ENCODE measurements around the gene PRAME. TPM values are rescaled to one million over a fixed set of nuclear protein-coding genes. Genes with fewer than 3 reads are reported as not detected.
A peak's percentile ranks its signal among the peaks of the same experiment; 100 is the strongest.

The PRAME gene
- total RNA-seq, 1 donor from 2014 or later = not detected

DNA sequence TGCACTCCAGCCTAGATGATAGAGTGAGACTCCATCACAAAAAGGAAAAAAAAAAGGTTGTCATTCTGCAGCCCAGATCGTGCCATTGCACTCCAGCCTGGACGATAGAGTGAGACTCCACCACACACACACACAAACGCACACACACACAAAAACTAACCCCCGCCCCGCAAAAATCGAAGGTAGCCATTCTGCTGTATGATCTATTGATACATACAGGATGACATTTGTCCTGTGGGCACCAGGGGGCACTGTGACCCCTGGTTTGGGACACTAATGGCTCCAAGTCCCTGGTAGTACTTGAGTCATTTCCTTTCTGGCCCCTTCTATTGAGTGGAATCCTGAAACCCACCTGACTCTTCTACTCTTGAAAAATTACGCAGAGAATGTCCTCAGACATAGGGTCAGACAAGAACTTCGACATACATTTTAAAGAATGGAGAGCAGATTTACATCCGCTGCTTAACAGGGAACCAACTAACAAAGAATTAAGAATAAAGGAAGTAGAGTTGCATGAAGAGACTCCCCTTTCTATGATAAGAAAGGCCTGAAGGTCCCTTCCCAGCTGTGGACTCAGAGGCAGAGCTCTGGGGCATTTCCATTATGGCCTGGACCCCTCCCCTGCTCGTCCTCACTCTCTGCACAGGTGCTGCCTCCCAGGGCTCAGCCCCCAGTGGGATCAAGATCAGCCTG lies 35.0 kb upstream of the PRAME start:
- TF ChIP-seq CTCF (IDR thresholded peaks at IDR 0.05) = peak; percentile 68
- Mint-ChIP-seq H3K27ac (ENCODE audit: unreplicated experiment) (no peak overlapping the region), H3K27me3 (ENCODE audit: unreplicated experiment) (peaks cover 31% of the 10 kb centered on the region), H3K9me3 (ENCODE audit: unreplicated experiment) (no peaks in the 10 kb centered on the region), H3K4me3 (ENCODE audit: unreplicated experiment) (no peak overlapping the region), H3K36me3 (ENCODE audit: unreplicated experiment) (no peaks in the 10 kb centered on the region), H3K4me1 (ENCODE audit: unreplicated experiment) (no peaks in the 10 kb centered on the region)
- peak; percentile 56 for DNase-seq (ENCODE audit: extremely low spot score, unreplicated experiment)

- Mint-ChIP-seq H3K9me3 (ENCODE audit: unreplicated experiment) (no peaks in the 10 kb centered on the region), H3K4me1 (ENCODE audit: unreplicated experiment) (no peaks in the 10 kb centered on the region), H3K4me3 (ENCODE audit: unreplicated experiment) (no peak overlapping the region), H3K27ac (ENCODE audit: unreplicated experiment) (no peak overlapping the region), H3K36me3 (ENCODE audit: unreplicated experiment) (no peaks in the 10 kb centered on the region), H3K27me3 (ENCODE audit: unreplicated experiment) (peaks cover 40% of the 10 kb centered on the region)
- no peak for DNase-seq (ENCODE audit: extremely low spot score, unreplicated experiment)
- TF ChIP-seq CTCF (IDR thresholded peaks at IDR 0.05) = no peak
These were observed 34.2 kb upstream of the PRAME start for GRCh38 chr22:22593250-22593649.

DNA sequence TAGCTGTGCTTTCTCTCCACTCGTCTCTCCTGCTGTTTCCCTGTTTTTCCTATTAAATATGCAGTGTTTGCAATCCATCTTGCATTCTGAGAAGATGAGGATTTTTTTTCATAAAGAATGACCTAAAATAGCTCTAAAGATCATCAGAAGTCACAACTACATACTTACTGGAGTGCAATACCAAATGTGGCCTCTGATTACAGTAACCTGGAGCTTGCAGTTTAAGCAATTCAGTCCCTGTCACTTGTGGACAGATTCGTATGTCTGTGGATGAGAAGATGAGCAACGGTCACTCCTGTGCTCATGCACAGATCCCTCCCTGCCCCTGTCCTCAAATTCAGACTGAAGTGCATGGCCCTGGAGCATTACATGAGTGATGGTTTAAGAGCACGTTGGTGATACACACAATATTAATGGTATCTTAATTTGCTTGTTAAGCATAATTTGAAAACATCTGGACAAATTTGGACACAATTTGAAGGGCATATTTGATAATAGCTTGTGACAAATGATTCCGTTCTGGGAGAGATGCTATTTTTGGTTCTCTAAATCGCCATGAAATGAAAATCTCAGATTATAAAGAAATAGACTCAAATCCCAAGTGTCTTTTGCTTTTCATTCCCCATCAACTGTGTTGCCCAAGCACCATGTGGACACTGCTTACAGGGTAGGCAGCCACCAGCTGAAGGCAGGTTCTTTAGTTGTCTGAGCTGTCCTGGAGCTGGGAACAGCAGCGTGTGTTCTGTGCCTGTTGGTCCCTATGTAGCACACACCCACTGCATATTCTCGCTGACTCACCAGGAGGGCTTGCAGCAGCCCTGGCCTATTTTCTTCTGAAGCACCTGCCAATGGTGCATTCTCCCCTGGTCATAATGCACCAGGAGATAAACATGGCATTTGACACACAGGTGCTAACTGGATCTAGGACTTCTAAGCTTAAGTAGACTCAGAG lies 32.6 kb upstream of the PRAME start:
- no peak for DNase-seq (ENCODE audit: extremely low spot score, unreplicated experiment)
- Mint-ChIP-seq H3K27me3 (ENCODE audit: unreplicated experiment) (peaks cover 40% of the 10 kb centered on the region), H3K4me3 (ENCODE audit: unreplicated experiment) (no peak overlapping the region), H3K27ac (ENCODE audit: unreplicated experiment) (no peak overlapping the region), H3K36me3 (ENCODE audit: unreplicated experiment) (no peaks in the 10 kb centered on the region), H3K4me1 (ENCODE audit: unreplicated experiment) (no peaks in the 10 kb centered on the region), H3K9me3 (ENCODE audit: unreplicated experiment) (no peaks in the 10 kb centered on the region)
- TF ChIP-seq CTCF (IDR thresholded peaks at IDR 0.05) = no peak

- Mint-ChIP-seq H3K36me3 (ENCODE audit: unreplicated experiment) (no peaks in the 10 kb centered on the region), H3K4me1 (ENCODE audit: unreplicated experiment) (no peaks in the 10 kb centered on the region), H3K27me3 (ENCODE audit: unreplicated experiment) (peaks cover 51% of the 10 kb centered on the region), H3K9me3 (ENCODE audit: unreplicated experiment) (no peaks in the 10 kb centered on the region), H3K27ac (ENCODE audit: unreplicated experiment) (no peak overlapping the region), H3K4me3 (ENCODE audit: unreplicated experiment) (no peak overlapping the region)
- peak; percentile 59 for DNase-seq (ENCODE audit: extremely low spot score, unreplicated experiment)
- TF ChIP-seq CTCF (IDR thresholded peaks at IDR 0.05) = no peak
These were observed 31.2 kb upstream of the PRAME start for GRCh38 chr22:22590136-22590891.
